Hepatocyte (in vitro differentiated cells): ENCODE data around the gene ZNF536. TPM values are rescaled to one million over a fixed set of nuclear protein-coding genes. Genes with fewer than 3 reads are reported as not detected.

Source experiments
- DNase-seq: peaks from one replicate; pipeline ENCODE4 v3.0.0-alpha.2; 2016; ENCODE audit warnings: low spot score
- H2AFZ ChIP-seq: fragments of 200-600 bp; sonication (generic); 2 replicates; pipeline ENCODE4 v1.6.0; 2016; ENCODE audit warnings: antibody characterized with exemption, mild to moderate bottlenecking
- H3K27ac ChIP-seq: fragments of 200-600 bp; sonication (generic); 2 replicates; pipeline ENCODE4 v1.5.1; 2016; ENCODE audit warnings: mild to moderate bottlenecking
- H3K27me3 ChIP-seq: fragments of 200-600 bp; sonication (generic); 2 replicates; pipeline ENCODE4 v1.6.1; 2016
- H3K36me3 ChIP-seq: fragments of 200-600 bp; sonication (generic); replicated peaks from 2 replicates; pipeline ENCODE4 v1.5.1; 2016; ENCODE audit warnings: low read depth; ENCODE audit not compliant: insufficient read depth
- H3K4me1 ChIP-seq: fragments of 200-600 bp; sonication (generic); 2 replicates; pipeline ENCODE4 v1.5.1; 2016; ENCODE audit warnings: mild to moderate bottlenecking, moderate library complexity; ENCODE audit not compliant: insufficient read depth
- H3K4me2 ChIP-seq: fragments of 200-600 bp; sonication (generic); 2 replicates; pipeline ENCODE4 v1.6.0; 2016
- H3K4me3 ChIP-seq: fragments of 200-600 bp; sonication (generic); 2 replicates; pipeline ENCODE4 v1.5.1; 2016; ENCODE audit warnings: mild to moderate bottlenecking
- H3K79me2 ChIP-seq: fragments of 200-600 bp; sonication (generic); 2 replicates; pipeline ENCODE4 v1.6.0; 2017; ENCODE audit warnings: mild to moderate bottlenecking
- H3K9me2 ChIP-seq: fragments of 200-600 bp; sonication (generic); replicated peaks from 2 replicates; pipeline ENCODE4 v1.6.0; 2017; ENCODE audit warnings: mild to moderate bottlenecking; ENCODE audit not compliant: insufficient read depth
- H3K9me3 ChIP-seq: fragments of 200-600 bp; sonication (generic); 2 replicates; pipeline ENCODE4 v1.5.1; 2016; ENCODE audit warnings: low read depth, mild to moderate bottlenecking
- H4K20me1 ChIP-seq: fragments of 200-600 bp; sonication (generic); 2 replicates; pipeline ENCODE4 v1.6.0; 2016; ENCODE audit warnings: mild to moderate bottlenecking; ENCODE audit not compliant: insufficient read depth, poor library complexity, severe bottlenecking
- EZH2 ChIP-seq: fragments of 200-600 bp; sonication (generic); IDR thresholded peaks from 2 replicates; pipeline ENCODE4 v1.6.1; 2016; ENCODE audit warnings: antibody characterized with exemption, mild to moderate bottlenecking, borderline replicate concordance
- EZH2phosphoT487 ChIP-seq: fragments of 200-600 bp; sonication (generic); IDR thresholded peaks from one replicate; pipeline ENCODE4 v1.6.1; 2018; ENCODE audit warnings: antibody characterized with exemption, mild to moderate bottlenecking, low read depth, moderate library complexity; ENCODE audit not compliant: unreplicated experiment, severe bottlenecking
- WGBS: methylation state at CpG from one replicate; pipeline ENCODE4 v1.1.6; 2016; ENCODE audit warnings: low lambda C conversion rate; ENCODE audit errors: missing lambda C conversion rate; 5-methylcytosine and 5-hydroxymethylcytosine counted together
- polyA plus RNA-seq: library from polyadenylated mRNA; unstranded; fragments of >200 nt; fragmentation: Nextera tagmentation; extraction: Ambion mirVana; gene quantifications from 2 replicates; pipeline ENCODE4 v1.2.1, GENCODE V29; 2016
- total RNA-seq: library from RNA; depleted of rRNA; stranded (reverse); fragments of >200 nt; gene quantifications from 2 replicates; pipeline ENCODE4 v1.2.3, GENCODE V29; 2014
- TF ChIP-seq, protein P1 (sequence below): fragments of 200-600 bp; sonication (generic); IDR thresholded peaks from 2 replicates; pipeline ENCODE4 v1.5.1; 2016; ENCODE audit warnings: antibody characterized with exemption, mild to moderate bottlenecking; ENCODE audit not compliant: poor library complexity

ZNF536 gene
- total and polyA plus RNA-seq, 2 experiments from 2014 or later = 4.1 to 7.5 TPM

DNA sequence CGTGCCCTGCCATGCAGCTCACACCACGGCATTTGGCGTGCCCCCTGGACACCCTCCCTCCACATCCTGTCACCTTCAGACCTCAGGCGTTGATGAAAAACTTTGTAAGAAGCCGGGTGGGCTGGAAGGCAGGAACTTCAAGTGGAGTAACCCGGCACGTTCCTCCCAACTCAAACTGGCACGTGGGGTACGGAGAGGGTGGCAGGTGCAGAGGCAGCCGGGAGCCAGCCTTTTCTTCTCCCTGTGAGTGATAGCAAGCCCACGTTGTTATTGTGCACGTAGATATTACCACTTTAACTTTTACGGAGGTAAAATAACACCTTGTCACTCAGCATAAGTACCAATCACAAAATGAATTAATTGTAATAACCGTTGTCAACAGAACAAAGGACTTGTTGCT lies 198.0 kb downstream of the ZNF536 start:
- Histone ChIP-seq H3K9me3 (no peaks in the 10 kb centered on the region), H3K4me2 (no peak overlapping the region), H3K9me2 (no peaks in the 10 kb centered on the region), H2AFZ (no peak overlapping the region), H3K36me3 (no peaks in the 10 kb centered on the region), H3K4me1 (peaks cover 6% of the 10 kb centered on the region), H4K20me1 (no peaks in the 10 kb centered on the region), H3K27ac (no peak overlapping the region), H3K4me3 (no peak overlapping the region), H3K27me3 (no peaks in the 10 kb centered on the region), H3K79me2 (no peaks in the 10 kb centered on the region)
- no peak for DNase-seq
- WGBS = 87% methylated on average over 14 of the region's 14 CpGs
- TF ChIP-seq, protein P1, sequence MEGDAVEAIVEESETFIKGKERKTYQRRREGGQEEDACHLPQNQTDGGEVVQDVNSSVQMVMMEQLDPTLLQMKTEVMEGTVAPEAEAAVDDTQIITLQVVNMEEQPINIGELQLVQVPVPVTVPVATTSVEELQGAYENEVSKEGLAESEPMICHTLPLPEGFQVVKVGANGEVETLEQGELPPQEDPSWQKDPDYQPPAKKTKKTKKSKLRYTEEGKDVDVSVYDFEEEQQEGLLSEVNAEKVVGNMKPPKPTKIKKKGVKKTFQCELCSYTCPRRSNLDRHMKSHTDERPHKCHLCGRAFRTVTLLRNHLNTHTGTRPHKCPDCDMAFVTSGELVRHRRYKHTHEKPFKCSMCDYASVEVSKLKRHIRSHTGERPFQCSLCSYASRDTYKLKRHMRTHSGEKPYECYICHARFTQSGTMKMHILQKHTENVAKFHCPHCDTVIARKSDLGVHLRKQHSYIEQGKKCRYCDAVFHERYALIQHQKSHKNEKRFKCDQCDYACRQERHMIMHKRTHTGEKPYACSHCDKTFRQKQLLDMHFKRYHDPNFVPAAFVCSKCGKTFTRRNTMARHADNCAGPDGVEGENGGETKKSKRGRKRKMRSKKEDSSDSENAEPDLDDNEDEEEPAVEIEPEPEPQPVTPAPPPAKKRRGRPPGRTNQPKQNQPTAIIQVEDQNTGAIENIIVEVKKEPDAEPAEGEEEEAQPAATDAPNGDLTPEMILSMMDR = no peak
- TF ChIP-seq EZH2phosphoT487 = no peak
- TF ChIP-seq EZH2 = no peak

DNA sequence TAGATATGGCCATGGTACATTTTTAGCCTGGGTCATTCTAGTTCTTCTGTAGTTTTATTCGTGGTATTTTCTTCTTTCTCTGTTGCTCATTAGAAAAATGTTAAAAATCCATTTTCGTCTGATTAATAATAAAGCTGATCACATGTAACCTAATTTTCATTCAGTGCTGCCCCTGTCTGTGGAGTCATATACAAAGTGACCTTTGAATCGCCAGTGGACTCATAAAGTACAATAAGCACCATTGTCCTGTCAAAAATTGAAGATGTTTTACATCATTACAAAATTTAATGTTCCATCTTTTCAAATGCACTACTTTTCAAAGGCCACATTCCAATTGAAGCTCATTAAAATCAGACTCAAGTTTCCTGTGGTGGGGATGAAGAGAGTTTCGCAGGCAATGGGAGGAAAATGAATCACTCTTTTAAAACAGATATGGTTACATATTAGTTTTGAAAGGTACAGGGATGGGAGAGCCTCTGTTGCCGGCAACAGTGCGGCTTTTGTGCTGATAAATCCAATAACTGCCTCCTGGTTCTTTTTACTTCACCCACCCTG lies 205.4 kb downstream of the ZNF536 start:
- Histone ChIP-seq H4K20me1 (no peaks in the 10 kb centered on the region), H3K4me1 (no peaks in the 10 kb centered on the region), H3K9me2 (no peaks in the 10 kb centered on the region), H3K79me2 (no peaks in the 10 kb centered on the region), H3K27ac (no peak overlapping the region), H3K27me3 (no peaks in the 10 kb centered on the region), H2AFZ (no peak overlapping the region), H3K9me3 (no peaks in the 10 kb centered on the region), H3K4me2 (no peak overlapping the region), H3K36me3 (no peaks in the 10 kb centered on the region), H3K4me3 (no peak overlapping the region)
- TF ChIP-seq, protein P1 = no peak
- TF ChIP-seq EZH2 = no peak
- no peak for TF ChIP-seq EZH2phosphoT487
- 59% methylated on average over 6 of the region's 6 CpGs for WGBS
- no peak for DNase-seq

DNA sequence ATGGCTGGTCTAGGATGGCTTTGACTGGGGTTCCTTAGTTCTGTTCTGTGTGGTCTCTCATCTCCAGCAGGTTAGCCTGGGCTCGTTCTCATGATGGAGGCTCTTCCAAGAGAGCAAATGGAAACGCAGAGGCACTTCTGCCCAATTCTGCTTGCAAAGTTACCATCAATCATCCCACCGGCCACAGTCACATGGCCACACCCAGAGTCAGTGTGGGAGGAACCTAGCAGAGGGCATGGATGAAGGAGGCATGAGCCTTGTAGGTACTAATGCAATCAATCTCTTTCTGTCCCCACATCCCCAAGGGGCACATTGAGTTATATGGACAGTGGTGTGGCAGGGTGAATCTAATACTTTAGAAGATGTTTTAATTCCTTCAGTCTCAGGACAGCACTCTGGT lies 207.2 kb downstream of the ZNF536 start:
- Histone ChIP-seq H3K27me3 (no peaks in the 10 kb centered on the region), H4K20me1 (no peaks in the 10 kb centered on the region), H2AFZ (no peak overlapping the region), H3K36me3 (no peaks in the 10 kb centered on the region), H3K27ac (no peak overlapping the region), H3K9me3 (no peaks in the 10 kb centered on the region), H3K4me1 (no peaks in the 10 kb centered on the region), H3K9me2 (no peaks in the 10 kb centered on the region), H3K79me2 (no peaks in the 10 kb centered on the region), H3K4me2 (no peak overlapping the region), H3K4me3 (no peak overlapping the region)
- WGBS = 89% methylated on average over 3 of the region's 3 CpGs
- no peak for TF ChIP-seq EZH2
- no peak for TF ChIP-seq EZH2phosphoT487
- TF ChIP-seq, protein P1 = no peak
- DNase-seq = no peak

DNA sequence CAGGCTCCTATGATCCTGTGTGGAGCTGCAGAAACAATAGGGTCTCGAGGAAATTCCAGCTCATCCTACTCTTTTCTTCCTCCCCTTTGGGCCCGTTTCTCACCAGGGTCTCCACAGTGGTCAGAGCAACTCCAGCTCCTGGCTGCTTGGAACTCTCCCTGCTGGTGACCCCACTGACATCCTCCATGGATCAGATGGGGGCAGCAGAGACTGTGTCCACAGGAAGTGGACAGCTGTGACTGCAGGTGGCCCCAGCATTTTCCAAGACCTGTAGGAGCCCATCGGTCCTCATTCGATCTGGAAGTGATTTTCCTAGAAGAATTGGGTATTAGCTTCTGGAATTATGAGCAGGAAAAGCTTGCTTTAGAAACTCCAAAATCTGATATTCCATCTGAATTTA lies 208.5 kb downstream of the ZNF536 start:
- Histone ChIP-seq H3K27me3 (peaks cover 2% of the 10 kb centered on the region), H3K36me3 (no peaks in the 10 kb centered on the region), H4K20me1 (no peaks in the 10 kb centered on the region), H3K9me2 (no peaks in the 10 kb centered on the region), H3K4me3 (no peak overlapping the region), H3K79me2 (no peaks in the 10 kb centered on the region), H3K9me3 (no peaks in the 10 kb centered on the region), H2AFZ (no peak overlapping the region), H3K4me2 (no peak overlapping the region), H3K4me1 (no peaks in the 10 kb centered on the region), H3K27ac (no peak overlapping the region)
- TF ChIP-seq EZH2phosphoT487 (no peak), EZH2 (no peak)
- TF ChIP-seq, protein P1 = no peak
- WGBS = 83% methylated on average over 4 of the region's 4 CpGs
- DNase-seq = no peak
